BJ (cell line): Measurements from ENCODE around the gene CALCOCO1. TPM values are rescaled to one million over a fixed set of nuclear protein-coding genes. Genes with fewer than 3 reads are reported as not detected.

ENCODE experiments used
- CTCF ChIA-PET: fragments of 350-600 bp; formaldehyde crosslinking; extraction: SDS; loops from one replicate; lab custom pipeline; 2021; ENCODE audit warnings: antibody characterized with exemption, inconsistent platforms; lab: Yijun Ruan, JAX
- POLR2A ChIA-PET: fragments of 300-600 bp; sonication (Branson Sonifier 250); formaldehyde crosslinking; extraction: SDS; loops from one replicate; lab custom pipeline; 2021; ENCODE audit warnings: antibody characterized with exemption; lab: Charles Lee
- DNase-seq: peaks from one replicate; pipeline ENCODE4 v3.0.0-alpha.2; 2011; ENCODE audit warnings: low read depth
- H3K27me3 ChIP-seq: 2 replicates; pipeline ENCODE4 v1.6.0; 2011; ENCODE audit warnings: low read length; ENCODE audit not compliant: control insufficient read depth, insufficient read depth
- H3K36me3 ChIP-seq: 2 replicates; pipeline ENCODE4 v1.5.1; 2011; ENCODE audit warnings: low read length; ENCODE audit not compliant: control insufficient read depth, insufficient read depth
- H3K4me3 ChIP-seq: 2 replicates; pipeline ENCODE4 v1.5.1; 2011; ENCODE audit warnings: low read depth, mild to moderate bottlenecking, control low read depth, low read length
- CTCF ChIP-seq: IDR thresholded peaks from 2 replicates; pipeline ENCODE4 v1.5.1; 2011; ENCODE audit warnings: low read depth, mild to moderate bottlenecking, control low read depth, inconsistent platforms, low read length, moderate library complexity; ENCODE audit not compliant: insufficient read depth
- polyA plus RNA-seq: library from polyadenylated mRNA; depleted of rRNA; stranded (reverse); fragments of >200 nt; gene quantifications from 2 replicates; pipeline ENCODE4 v1.2.3, GENCODE V29; 2011

The CALCOCO1 gene
- polyA plus RNA-seq, 1 experiment, result 206 TPM

- Histone ChIP-seq H3K4me3 (no peak overlapping the region), H3K36me3 (no peaks in the 10 kb centered on the region), H3K27me3 (peaks cover 34% of the 10 kb centered on the region)
- TF ChIP-seq CTCF, result no peak
- DNase-seq, result no peak
- POLR2A ChIA-PET, result no interaction called here
- CTCF ChIA-PET, result interaction anchor here (0.6 to 13.5 kb wide), 11 partner anchors 10 to 496 kb away, joined by 3 to 324 read pairs (median 4); no protein-coding TSS in a partner anchor
Observed at GRCh38 chr12:53698948-53699677, 28.1 kb downstream of the CALCOCO1 start.

GRCh38 chr12:53696655-53697331 is 30.5 kb downstream of the CALCOCO1 start:
- Histone ChIP-seq H3K4me3 (no peak overlapping the region), H3K27me3 (peaks cover 30% of the 10 kb centered on the region), H3K36me3 (no peaks in the 10 kb centered on the region)
- ChIA-PET POLR2A (interaction anchor here (0.7 kb wide), 1 partner anchor 505 kb away, joined by 4 read pairs; no protein-coding TSS in a partner anchor), CTCF (interaction anchor here (13.5 kb wide), 1 partner anchor 48 kb away, joined by 324 read pairs; no protein-coding TSS in a partner anchor)
- no peak for DNase-seq
- TF ChIP-seq CTCF, result no peak

- Histone ChIP-seq H3K27me3 (peaks cover 30% of the 10 kb centered on the region), H3K4me3 (no peak overlapping the region), H3K36me3 (no peaks in the 10 kb centered on the region)
- ChIA-PET CTCF (interaction anchor here (13.5 kb wide), 1 partner anchor 48 kb away, joined by 324 read pairs; no protein-coding TSS in a partner anchor), POLR2A (interaction anchor here (0.7 kb wide), 1 partner anchor 505 kb away, joined by 4 read pairs; no protein-coding TSS in a partner anchor)
- DNase-seq, result no peak
- TF ChIP-seq CTCF, result no peak
Observed at GRCh38 chr12:53696285-53696654, 31.0 kb downstream of the CALCOCO1 start.

- ChIA-PET CTCF (interaction anchor here (0.6 to 13.5 kb wide), 6 partner anchors 10 to 276 kb away, joined by 3 to 324 read pairs (median 3); no protein-coding TSS in a partner anchor), POLR2A (interaction anchor here (0.7 kb wide), 1 partner anchor 506 kb away, joined by 4 read pairs; no protein-coding TSS in a partner anchor)
- DNase-seq, result no peak
- peak; percentile 48 for TF ChIP-seq CTCF
- peak overlapping the region; percentile 7; the same call in 1 of the 2 replicates for H3K4me3 ChIP-seq
- H3K27me3 ChIP-seq, result peaks cover 30% of the 10 kb centered on the region
- H3K36me3 ChIP-seq, result no peaks in the 10 kb centered on the region
Observed at GRCh38 chr12:53695152-53696145, 31.8 kb downstream of the CALCOCO1 start.
